HEK293T (cell line): ENCODE results near the gene RBMS1.

Source experiments
- CTCF ChIA-PET: fragments of 350-600 bp; formaldehyde crosslinking; extraction: SDS; loops from one replicate; lab custom pipeline; 2021; ENCODE audit warnings: antibody characterized with exemption, inconsistent platforms; lab: Yijun Ruan, JAX
- POLR2A ChIA-PET: fragments of 350-600 bp; formaldehyde crosslinking; extraction: SDS; loops from one replicate; lab custom pipeline; 2020; ENCODE audit warnings: antibody characterized with exemption, inconsistent platforms; lab: Yijun Ruan, JAX
- DNase-seq: peaks from one replicate; pipeline ENCODE4 v3.0.0; 2012; ENCODE audit warnings: mixed read lengths; ENCODE audit errors: extremely low spot score
- ARNT ChIP-seq: fragments of 450-650 bp; IDR thresholded peaks from 2 replicates; pipeline ENCODE4 v1.6.1; 2017; ENCODE audit warnings: mild to moderate bottlenecking
- BHLHE40 ChIP-seq: fragments of 450-650 bp; IDR thresholded peaks from 2 replicates; pipeline ENCODE4 v1.6.1; 2016; ENCODE audit warnings: mild to moderate bottlenecking, moderate library complexity, borderline replicate concordance
- CTBP1 ChIP-seq: fragments of 450-650 bp; IDR thresholded peaks from 2 replicates; pipeline ENCODE4 v1.6.1; 2016; ENCODE audit warnings: borderline replicate concordance
- ELF4 ChIP-seq: fragments of 450-650 bp; IDR thresholded peaks from 2 replicates; pipeline ENCODE4 v1.6.1; 2017; ENCODE audit warnings: antibody characterized with exemption
- FOXA1 ChIP-seq: fragments of 450-650 bp; IDR thresholded peaks from 2 replicates; pipeline ENCODE4 v1.6.1; 2016; ENCODE audit warnings: mild to moderate bottlenecking
- FOXK2 ChIP-seq: fragments of 450-650 bp; IDR thresholded peaks from 2 replicates; pipeline ENCODE4 v1.6.1; 2016; ENCODE audit warnings: mild to moderate bottlenecking
- FOXM1 ChIP-seq: fragments of 450-650 bp; IDR thresholded peaks from 2 replicates; pipeline ENCODE4 v1.6.1; 2017; ENCODE audit warnings: mild to moderate bottlenecking, borderline replicate concordance
- HDGF ChIP-seq: fragments of 450-650 bp; IDR thresholded peaks from 2 replicates; pipeline ENCODE4 v1.6.1; 2017; ENCODE audit warnings: antibody characterized with exemption, borderline replicate concordance
- L3MBTL2 ChIP-seq: fragments of 450-650 bp; conservative IDR thresholded peaks from 2 replicates; pipeline ENCODE4 v1.6.1; 2016; ENCODE audit warnings: mild to moderate bottlenecking
- LEF1 ChIP-seq: fragments of 450-650 bp; IDR thresholded peaks from 2 replicates; pipeline ENCODE4 v1.6.1; 2017; ENCODE audit warnings: mild to moderate bottlenecking, borderline replicate concordance
- NFRKB ChIP-seq: fragments of 450-650 bp; IDR thresholded peaks from 2 replicates; pipeline ENCODE4 v1.6.1; 2016; ENCODE audit warnings: mild to moderate bottlenecking, moderate library complexity
- SP1 ChIP-seq: fragments of 450-650 bp; IDR thresholded peaks from 2 replicates; pipeline ENCODE4 v1.6.1; 2017
- SUZ12 ChIP-seq: fragments of 450-650 bp; IDR thresholded peaks from 2 replicates; pipeline ENCODE4 v1.6.1; 2016; ENCODE audit warnings: mild to moderate bottlenecking
- TARDBP ChIP-seq: fragments of 450-650 bp; IDR thresholded peaks from 2 replicates; pipeline ENCODE4 v1.6.1; 2016
- ZNF384 ChIP-seq: fragments of 450-650 bp; IDR thresholded peaks from 2 replicates; pipeline ENCODE4 v1.6.1; 2016
- TF ChIP-seq, protein P1 (sequence below): fragments of 450-650 bp; IDR thresholded peaks from 2 replicates; pipeline ENCODE4 v1.6.1; 2016

RBMS1 gene

DNA sequence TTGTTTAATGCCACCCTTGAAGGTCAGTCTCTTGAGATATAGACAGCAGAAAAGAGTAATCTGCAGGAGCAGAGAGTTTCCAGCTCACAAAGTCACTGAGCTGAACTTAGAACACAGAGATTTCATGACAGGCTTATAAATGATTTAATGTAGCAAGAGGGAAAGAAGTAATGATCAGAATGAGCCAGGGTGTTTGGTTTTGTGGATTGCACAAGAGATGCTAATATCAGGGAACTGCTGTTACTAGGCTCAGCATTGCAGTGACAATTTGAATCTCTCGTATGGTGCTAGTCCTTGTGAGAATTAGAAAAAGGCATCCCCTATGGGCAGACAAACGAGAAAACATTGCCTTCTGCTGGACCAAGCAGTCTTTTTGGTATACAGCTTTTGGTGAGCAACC is 231.9 kb downstream of the RBMS1 start:
- CTCF ChIA-PET: no interaction called here
- DNase-seq: no peak
- POLR2A ChIA-PET: interaction anchor here (2.1 kb wide), 1 partner anchor 8 kb away, joined by 6 read pairs; no protein-coding TSS in a partner anchor
- TF ChIP-seq SUZ12 (no peak), L3MBTL2 (no peak), ZNF384 (no peak), HDGF (no peak), SP1 (no peak), FOXA1 (no peak), ELF4 (no peak), FOXK2 (no peak), TARDBP (no peak), LEF1 (no peak), BHLHE40 (no peak), CTBP1 (no peak), ARNT (no peak), FOXM1 (no peak)
- TF ChIP-seq, protein P1, sequence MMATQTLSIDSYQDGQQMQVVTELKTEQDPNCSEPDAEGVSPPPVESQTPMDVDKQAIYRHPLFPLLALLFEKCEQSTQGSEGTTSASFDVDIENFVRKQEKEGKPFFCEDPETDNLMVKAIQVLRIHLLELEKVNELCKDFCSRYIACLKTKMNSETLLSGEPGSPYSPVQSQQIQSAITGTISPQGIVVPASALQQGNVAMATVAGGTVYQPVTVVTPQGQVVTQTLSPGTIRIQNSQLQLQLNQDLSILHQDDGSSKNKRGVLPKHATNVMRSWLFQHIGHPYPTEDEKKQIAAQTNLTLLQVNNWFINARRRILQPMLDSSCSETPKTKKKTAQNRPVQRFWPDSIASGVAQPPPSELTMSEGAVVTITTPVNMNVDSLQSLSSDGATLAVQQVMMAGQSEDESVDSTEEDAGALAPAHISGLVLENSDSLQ: no peak

DNA sequence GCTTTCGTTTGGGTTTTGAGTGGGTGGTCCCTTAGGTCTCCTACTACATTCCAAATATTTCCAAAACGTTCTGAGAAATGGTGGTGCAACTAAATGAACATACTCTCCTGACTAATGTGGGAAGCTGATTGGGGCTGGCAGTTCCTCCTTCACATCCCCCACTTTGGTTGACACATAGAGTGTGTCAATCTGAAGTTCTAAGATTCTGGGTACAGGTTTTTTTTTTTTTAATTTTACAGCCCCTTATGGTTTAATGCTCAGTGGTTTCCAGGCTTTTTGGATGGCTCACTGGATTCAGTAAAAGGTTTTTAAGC is 235.2 kb downstream of the RBMS1 start:
- POLR2A ChIA-PET: no interaction called here
- CTCF ChIA-PET: interaction anchor here (0.5 kb wide), 1 partner anchor 734 kb away, joined by 7 read pairs; no protein-coding TSS in a partner anchor
- no peak for TF ChIP-seq FOXM1
- TF ChIP-seq FOXA1: no peak
- TF ChIP-seq ARNT: no peak
- TF ChIP-seq LEF1: no peak
- TF ChIP-seq HDGF: no peak
- TF ChIP-seq, protein P1: no peak
- TF ChIP-seq SP1: no peak
- TF ChIP-seq ELF4: no peak
- TF ChIP-seq FOXK2: no peak
- no peak for TF ChIP-seq TARDBP
- no peak for TF ChIP-seq CTBP1
- TF ChIP-seq ZNF384: no peak
- TF ChIP-seq NFRKB: no peak
- no peak for DNase-seq

- no peak for DNase-seq
- CTCF ChIA-PET: interaction anchor here (0.5 to 0.7 kb wide), 2 partner anchors 14 to 734 kb away, joined by 3 to 7 read pairs; no protein-coding TSS in a partner anchor
- no peak for TF ChIP-seq L3MBTL2
- no peak for TF ChIP-seq SUZ12
- no peak for TF ChIP-seq CTBP1
- TF ChIP-seq SP1: no peak
- no peak for TF ChIP-seq ZNF384
- TF ChIP-seq, protein P1: no peak
- no peak for TF ChIP-seq FOXK2
- no peak for TF ChIP-seq BHLHE40
- no peak for TF ChIP-seq FOXM1
- no peak for TF ChIP-seq LEF1
- no peak for TF ChIP-seq FOXA1
- no peak for TF ChIP-seq ELF4
- no peak for TF ChIP-seq TARDBP
- no peak for TF ChIP-seq HDGF
- no peak for TF ChIP-seq NFRKB
- no peak for TF ChIP-seq ARNT
- POLR2A ChIA-PET: interaction anchor here (0.7 kb wide), 1 partner anchor 12 kb away, joined by 3 read pairs; no protein-coding TSS in a partner anchor
Measured at GRCh38 chr2:160257743-160258491, 235.7 kb downstream of the RBMS1 start.

- TF ChIP-seq TARDBP: no peak
- TF ChIP-seq, protein P1: 0 out of 2 replicates have a peak, but pooled peaks have one; percentile 11
- no peak for DNase-seq
- ChIA-PET CTCF (interaction anchor here (0.7 to 1.5 kb wide), 2 partner anchors 13 kb away, joined by 3 to 4 read pairs; no protein-coding TSS in a partner anchor), POLR2A (interaction anchor here (0.7 kb wide), 1 partner anchor 13 kb away, joined by 3 read pairs; no protein-coding TSS in a partner anchor)
Measured at GRCh38 chr2:160257041-160257742, 236.4 kb downstream of the RBMS1 start.

GRCh38 chr2:160256507-160256906 is 237.1 kb downstream of the RBMS1 start:
- no peak for DNase-seq
- TF ChIP-seq SP1 (no peak), HDGF (no peak), LEF1 (no peak), NFRKB (no peak), FOXA1 (no peak), ELF4 (no peak), FOXM1 (no peak), ZNF384 (no peak), SUZ12 (no peak), L3MBTL2 (no peak), FOXK2 (no peak), TARDBP (no peak), BHLHE40 (no peak), CTBP1 (no peak), ARNT (no peak)
- TF ChIP-seq, protein P1: no peak
- CTCF ChIA-PET: interaction anchor here (1.5 kb wide), 1 partner anchor 14 kb away, joined by 4 read pairs; no protein-coding TSS in a partner anchor
- POLR2A ChIA-PET: no interaction called here
